ENCODE measurements around the gene JAKMIP1.

DNA sequence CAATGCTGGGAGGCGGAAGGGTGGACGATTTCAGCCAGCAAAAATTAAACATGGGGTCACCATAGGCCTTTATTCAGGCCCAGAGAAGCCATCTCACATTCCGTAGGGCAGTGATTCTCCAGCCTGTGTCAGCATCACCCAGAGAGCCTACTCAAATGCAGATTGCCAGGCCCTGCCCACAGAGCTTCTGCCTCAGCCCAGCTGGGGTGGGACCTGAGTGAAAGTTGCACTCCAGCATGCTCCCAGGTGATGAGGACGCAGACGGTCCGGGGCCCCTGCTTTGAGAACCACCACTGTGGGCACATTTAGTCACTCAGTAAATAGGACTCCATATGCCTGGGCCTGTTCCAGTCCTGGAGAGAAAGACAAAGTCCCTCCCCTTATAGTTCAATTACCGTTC is 169.7 kb downstream of the JAKMIP1 start:
- TF ChIP-seq, protein P1, sequence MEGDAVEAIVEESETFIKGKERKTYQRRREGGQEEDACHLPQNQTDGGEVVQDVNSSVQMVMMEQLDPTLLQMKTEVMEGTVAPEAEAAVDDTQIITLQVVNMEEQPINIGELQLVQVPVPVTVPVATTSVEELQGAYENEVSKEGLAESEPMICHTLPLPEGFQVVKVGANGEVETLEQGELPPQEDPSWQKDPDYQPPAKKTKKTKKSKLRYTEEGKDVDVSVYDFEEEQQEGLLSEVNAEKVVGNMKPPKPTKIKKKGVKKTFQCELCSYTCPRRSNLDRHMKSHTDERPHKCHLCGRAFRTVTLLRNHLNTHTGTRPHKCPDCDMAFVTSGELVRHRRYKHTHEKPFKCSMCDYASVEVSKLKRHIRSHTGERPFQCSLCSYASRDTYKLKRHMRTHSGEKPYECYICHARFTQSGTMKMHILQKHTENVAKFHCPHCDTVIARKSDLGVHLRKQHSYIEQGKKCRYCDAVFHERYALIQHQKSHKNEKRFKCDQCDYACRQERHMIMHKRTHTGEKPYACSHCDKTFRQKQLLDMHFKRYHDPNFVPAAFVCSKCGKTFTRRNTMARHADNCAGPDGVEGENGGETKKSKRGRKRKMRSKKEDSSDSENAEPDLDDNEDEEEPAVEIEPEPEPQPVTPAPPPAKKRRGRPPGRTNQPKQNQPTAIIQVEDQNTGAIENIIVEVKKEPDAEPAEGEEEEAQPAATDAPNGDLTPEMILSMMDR (conservative IDR thresholded peaks at IDR 0.05; ENCODE audit: low read length) = no peak
- no peak for TF ChIP-seq EZH2phosphoT487 (IDR thresholded peaks at IDR 0.05; ENCODE audit: borderline replicate concordance, low read depth, low read length)

Data from OCI-LY7 (cell line).